DMS153 (cell line): ENCODE results near the gene GHR.

Source experiments
- DNase-seq: peaks from one replicate; lab custom pipeline; 2025; lab: John Stamatoyannopoulos, UW

GHR gene

DNA sequence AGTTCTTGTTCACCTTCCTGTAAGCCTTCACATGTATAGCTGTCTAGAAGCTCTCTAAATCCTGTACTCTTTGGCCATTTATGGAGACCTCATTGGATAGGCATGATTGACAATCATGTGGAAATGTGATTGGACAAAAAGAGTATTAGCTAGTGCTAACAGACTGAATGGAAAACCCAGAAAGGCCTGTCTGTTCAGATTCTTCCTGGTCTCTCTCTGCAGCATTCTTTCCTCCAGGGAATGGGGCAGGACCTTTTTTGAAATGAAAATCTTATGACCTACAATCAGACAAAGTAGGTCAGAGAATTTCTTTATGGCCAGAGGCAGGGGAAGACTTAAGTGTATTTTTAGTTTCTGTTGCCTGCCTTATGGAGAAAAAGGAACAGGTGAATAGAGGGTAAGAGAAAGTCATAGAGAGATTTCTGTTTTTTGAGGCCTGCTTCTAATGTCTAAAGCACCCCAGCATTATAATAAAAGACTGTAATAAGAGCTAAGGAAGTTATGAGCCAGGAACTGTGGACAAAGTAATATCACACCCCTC, 181.0 kb downstream of the GHR start:
- no peak for DNase-seq

- peak; percentile 67 for DNase-seq
These were observed 182.3 kb downstream of the GHR start for GRCh38 chr5:42605490-42605889.

- DNase-seq = no peak
These were observed 183.2 kb downstream of the GHR start for GRCh38 chr5:42606464-42606869.

DNA sequence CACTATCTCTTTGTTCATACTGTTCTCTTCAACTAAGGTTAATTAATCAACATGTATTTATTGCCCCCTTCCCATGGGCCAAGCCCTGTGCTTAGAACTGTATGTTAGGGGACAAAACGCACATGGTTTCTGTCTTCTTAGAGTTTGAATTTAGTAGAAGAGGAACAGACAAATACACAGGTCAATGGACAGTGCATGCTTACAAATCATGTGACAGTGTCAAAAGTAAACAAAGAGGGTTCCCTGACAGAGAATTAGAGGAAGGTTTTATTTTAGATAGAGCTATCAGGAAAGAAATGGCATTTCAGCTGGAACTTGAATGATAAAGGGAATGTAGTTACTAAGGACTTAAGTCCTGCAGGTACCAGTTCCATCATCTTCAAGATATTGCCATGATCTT, 188.2 kb downstream of the GHR start:
- no peak for DNase-seq

GRCh38 chr5:42612750-42613366, 189.6 kb downstream of the GHR start:
- no peak for DNase-seq

DNA sequence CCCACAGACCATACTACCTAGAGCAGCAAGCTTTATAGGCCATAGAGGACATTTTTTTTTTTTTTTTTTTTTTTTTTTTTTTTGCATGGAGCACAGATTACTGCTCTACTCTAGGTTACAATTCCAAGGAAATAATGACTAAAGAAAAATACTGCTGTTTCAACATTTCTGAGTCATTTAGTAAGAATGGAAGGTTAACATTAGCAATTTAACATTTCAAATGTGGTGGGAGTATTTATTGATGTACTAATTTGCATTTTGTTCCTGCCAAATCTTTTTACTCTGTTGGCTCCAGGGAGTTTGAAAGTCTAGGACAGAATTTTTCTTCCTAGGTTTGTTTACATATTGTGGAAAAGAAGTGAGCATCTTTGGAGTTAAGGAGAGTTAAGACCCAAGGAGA, 191.3 kb downstream of the GHR start:
- DNase-seq = no peak

GRCh38 chr5:42620579-42621216, 197.5 kb downstream of the GHR start:
- no peak for DNase-seq

GRCh38 chr5:42621242-42621641, 198.0 kb downstream of the GHR start:
- DNase-seq = no peak

DNA sequence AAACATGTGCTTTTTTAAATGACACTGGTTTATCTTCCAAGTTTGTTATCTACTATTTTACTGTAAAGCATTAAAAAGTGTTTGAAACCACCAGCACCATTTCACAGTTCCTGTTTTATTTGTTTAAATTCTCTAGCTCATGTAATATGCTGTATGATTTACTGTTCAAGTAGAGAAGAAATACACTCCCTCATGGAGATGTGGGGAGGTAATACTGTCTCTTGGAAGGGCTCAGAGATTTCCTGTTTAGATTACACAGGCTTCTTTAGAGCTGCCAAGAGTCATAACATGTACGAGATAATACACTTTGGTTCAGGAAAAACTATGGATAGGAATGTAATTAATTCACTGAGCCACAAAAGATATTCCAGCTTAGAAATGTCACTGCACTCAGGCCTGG, 198.4 kb downstream of the GHR start:
- no peak for DNase-seq

DNA sequence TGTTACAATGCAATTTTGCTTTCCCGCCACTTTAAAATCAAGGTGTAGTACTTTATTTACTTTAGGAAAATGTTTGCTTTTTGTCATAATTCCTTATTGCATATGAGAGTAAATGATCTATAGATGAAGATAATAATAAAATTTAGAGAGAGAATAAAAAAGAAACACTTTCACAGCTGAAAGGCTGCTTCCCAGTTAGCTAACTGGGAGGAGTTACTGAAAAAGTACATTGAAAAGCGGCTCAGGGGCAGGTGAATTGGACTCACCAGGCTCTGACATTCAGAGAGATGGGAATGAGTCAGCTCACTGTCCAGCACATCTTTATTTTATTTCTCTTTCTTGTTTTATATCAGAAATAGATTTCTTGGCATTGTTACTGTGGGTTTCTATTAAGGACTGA, 201.7 kb downstream of the GHR start:
- no peak for DNase-seq

DNA sequence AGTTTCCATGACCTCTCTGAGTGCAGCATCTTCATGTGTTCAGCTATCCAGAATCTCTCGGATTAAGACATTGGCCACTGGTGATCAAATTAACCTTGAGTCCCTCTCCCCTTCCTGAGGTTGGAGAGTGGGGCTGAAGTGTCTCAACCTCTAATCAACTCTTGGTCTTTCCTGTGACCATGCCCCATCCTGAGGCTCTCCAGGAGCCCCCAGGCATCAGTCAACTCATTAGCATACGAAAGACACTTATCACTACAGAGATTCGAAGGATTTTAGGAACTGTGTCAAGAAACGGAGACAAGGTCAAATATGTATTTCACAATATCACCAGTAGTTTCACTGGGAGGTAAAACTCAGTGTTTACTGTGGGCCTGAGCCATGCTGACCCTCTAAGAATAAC, 203.2 kb downstream of the GHR start:
- no peak for DNase-seq

- no peak for DNase-seq
These were observed 205.6 kb downstream of the GHR start for GRCh38 chr5:42628821-42629220.

GRCh38 chr5:42629284-42629683, 206.0 kb downstream of the GHR start:
- no peak for DNase-seq

DNA sequence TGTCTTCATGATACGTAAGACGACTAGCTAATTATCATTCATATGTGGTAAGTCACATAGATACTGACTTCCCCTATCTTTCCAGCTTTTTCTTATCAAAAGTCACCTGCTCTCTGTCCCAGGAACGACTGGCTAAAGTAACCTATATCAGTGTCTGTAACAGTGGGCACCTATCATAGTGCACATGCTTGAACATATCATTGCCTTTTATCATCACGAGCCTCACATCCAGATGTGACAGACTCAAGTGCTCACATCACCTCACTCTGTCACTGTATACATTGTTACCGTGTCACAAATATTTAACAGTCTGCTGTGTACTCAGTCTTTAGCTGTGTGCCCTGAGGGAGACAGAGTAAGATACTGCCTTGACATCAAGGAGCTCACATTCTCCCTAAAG, 208.0 kb downstream of the GHR start:
- DNase-seq = no peak

- DNase-seq = no peak
These were observed 209.2 kb downstream of the GHR start for GRCh38 chr5:42632354-42632900.

- DNase-seq = no peak
These were observed 211.3 kb downstream of the GHR start for GRCh38 chr5:42634575-42634974.

- DNase-seq = no peak
These were observed 213.2 kb downstream of the GHR start for GRCh38 chr5:42636425-42636824.

GRCh38 chr5:42636946-42637345, 213.7 kb downstream of the GHR start:
- DNase-seq = no peak

DNA sequence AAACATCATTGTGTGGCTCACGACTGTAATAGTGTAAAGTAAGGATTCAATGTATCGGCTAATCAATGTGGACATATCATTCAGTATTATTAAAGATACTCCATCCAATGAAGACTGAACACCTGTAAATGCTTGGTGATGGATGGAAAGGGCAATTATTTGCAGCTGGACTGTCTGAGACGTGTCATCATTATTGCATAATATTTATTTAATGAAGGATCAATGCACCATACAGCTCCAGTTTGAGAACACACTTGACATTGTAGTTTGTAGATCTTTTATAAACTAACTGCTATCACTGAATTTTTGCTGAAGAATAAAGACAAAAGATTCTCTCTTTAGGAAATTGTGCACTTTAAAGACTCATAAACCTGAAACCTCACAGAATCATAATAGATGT, 215.7 kb downstream of the GHR start:
- DNase-seq = no peak

DNA sequence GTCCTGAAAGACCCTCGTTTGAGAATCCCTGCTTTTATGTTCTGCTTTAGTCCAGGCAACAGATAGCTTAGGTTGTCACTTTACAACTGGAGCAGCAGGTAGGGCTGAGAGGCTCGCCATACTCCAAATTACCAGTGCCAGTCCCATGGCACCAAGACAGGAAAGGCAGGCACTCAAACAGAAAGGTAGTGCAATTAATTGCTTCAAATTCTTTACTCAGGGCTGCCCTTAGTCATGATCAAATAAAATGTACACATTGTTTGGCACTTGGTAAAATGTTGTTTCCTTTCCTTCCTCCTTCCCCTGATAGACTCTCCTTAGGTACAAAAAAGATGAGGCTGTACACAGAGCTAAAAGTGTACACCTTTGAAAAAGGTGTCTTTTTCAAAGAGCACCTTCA, 217.6 kb downstream of the GHR start:
- peak; percentile 21 for DNase-seq

GRCh38 chr5:42641336-42642005, 218.2 kb downstream of the GHR start:
- no peak for DNase-seq

DNA sequence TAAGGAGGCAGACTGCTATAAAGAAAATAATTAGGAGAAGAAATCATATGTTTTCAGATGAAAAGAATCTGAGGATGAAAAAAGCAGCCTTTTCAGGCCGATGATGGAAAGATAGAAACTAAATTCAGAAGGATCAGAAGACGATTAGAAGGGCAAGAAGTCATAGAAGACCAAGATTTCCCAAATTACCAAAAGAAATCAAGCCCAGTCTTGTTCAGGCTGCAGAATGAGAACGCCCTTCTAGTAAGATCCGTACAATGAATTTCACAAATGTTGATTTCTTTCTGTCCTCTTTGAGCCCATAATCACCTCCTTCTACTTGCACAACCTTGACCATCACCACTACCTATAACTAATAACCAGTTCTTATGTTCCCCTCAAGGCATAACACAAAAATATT, 218.8 kb downstream of the GHR start:
- DNase-seq = no peak

DNA sequence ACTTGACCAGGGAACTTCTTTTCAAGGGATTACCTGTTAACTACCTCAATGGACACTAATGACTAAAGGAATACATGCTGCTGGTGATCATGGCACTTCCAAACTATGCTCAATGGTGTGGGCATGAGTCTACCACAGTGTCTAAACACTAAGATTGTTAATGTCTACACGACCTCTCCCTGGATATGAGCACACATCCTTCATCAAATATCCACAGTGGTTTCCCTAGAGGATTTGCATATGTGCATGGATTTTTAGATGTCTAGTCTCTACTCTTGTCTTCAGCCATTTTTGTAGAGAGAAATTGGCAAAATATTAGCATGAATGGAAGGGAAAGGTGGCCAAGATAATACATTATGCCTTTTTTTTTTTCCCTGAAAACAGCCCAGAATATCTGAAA, 220.1 kb downstream of the GHR start:
- no peak for DNase-seq
